OCI-LY7 (cell line): ENCODE measurements around the gene OAS3. TPM values are rescaled to one million over a fixed set of nuclear protein-coding genes. Genes with fewer than 3 reads are reported as not detected.

Experiments
- BruUV-seq: library from RNA; stranded (reverse); fragments of 400-500 nt; replicated peaks from 2 replicates; lab custom pipeline; 2021; lab: Mats Ljungman, UMichigan
- CTCF ChIA-PET: fragments of 300-600 bp; sonication (Branson Sonifier 250); formaldehyde crosslinking; loops from one replicate; lab custom pipeline; 2022; ENCODE audit warnings: antibody characterized with exemption; ENCODE audit not compliant: unreplicated experiment; lab: Charles Lee
- POLR2A ChIA-PET: fragments of 300-600 bp; sonication (Branson Sonifier 250); formaldehyde crosslinking; loops from one replicate; lab custom pipeline; 2022; ENCODE audit warnings: antibody characterized with exemption; lab: Charles Lee
- DNase-seq: peaks from one replicate; pipeline ENCODE4 v3.0.0-alpha.2; 2015; ENCODE audit warnings: low spot score
- H2AFZ ChIP-seq: fragments of 200-600 bp; sonication (generic), shearing (Covaris generic); 2 replicates; pipeline ENCODE4 v1.6.1; 2014; ENCODE audit warnings: mild to moderate bottlenecking, antibody characterized with exemption, low read length, moderate library complexity
- H3K27ac ChIP-seq: fragments of 200-600 bp; sonication (generic); 2 replicates; pipeline ENCODE4 v1.5.1; 2014; ENCODE audit warnings: mixed run types, low read depth, mild to moderate bottlenecking, moderate library complexity, low read length, inconsistent platforms; ENCODE audit not compliant: poor library complexity, severe bottlenecking
- H3K36me3 ChIP-seq: fragments of 200-600 bp; sonication (generic); 2 replicates; pipeline ENCODE4 v1.6.1; 2014; ENCODE audit warnings: mild to moderate bottlenecking, antibody characterized with exemption, low read length, moderate library complexity, mixed read lengths; ENCODE audit not compliant: insufficient read depth
- H3K4me1 ChIP-seq: fragments of 200-600 bp; sonication (generic); 2 replicates; pipeline ENCODE4 v1.5.1; 2014; ENCODE audit warnings: mild to moderate bottlenecking, low read length; ENCODE audit not compliant: insufficient read depth, poor library complexity, severe bottlenecking
- H3K4me2 ChIP-seq: fragments of 200-600 bp; sonication (generic); 2 replicates; pipeline ENCODE4 v1.6.1; 2014; ENCODE audit warnings: mild to moderate bottlenecking, low read length
- H3K4me3 ChIP-seq: fragments of 200-600 bp; sonication (generic); 2 replicates; pipeline ENCODE4 v1.5.1; 2014; ENCODE audit warnings: mild to moderate bottlenecking, low read depth, low read length; ENCODE audit not compliant: poor library complexity, severe bottlenecking
- H3K79me2 ChIP-seq: fragments of 200-600 bp; sonication (generic); 2 replicates; pipeline ENCODE4 v1.6.1; 2016; ENCODE audit warnings: low read depth, mild to moderate bottlenecking, low read length, moderate library complexity, mixed read lengths; ENCODE audit not compliant: insufficient read depth
- H3K9me2 ChIP-seq: fragments of 200-600 bp; sonication (generic); 2 replicates; pipeline ENCODE4 v1.6.1; 2016; ENCODE audit warnings: mild to moderate bottlenecking, low read length, mixed read lengths; ENCODE audit not compliant: insufficient read depth
- H3K9me3 ChIP-seq: fragments of 200-600 bp; sonication (generic); 2 replicates; pipeline ENCODE4 v1.6.1; 2014; ENCODE audit warnings: mild to moderate bottlenecking, mixed run types, low read length, mixed read lengths
- H4K20me1 ChIP-seq: fragments of 200-600 bp; sonication (generic); 2 replicates; pipeline ENCODE4 v1.6.1; 2014; ENCODE audit warnings: mild to moderate bottlenecking, antibody characterized with exemption, low read length, moderate library complexity, mixed read lengths; ENCODE audit not compliant: insufficient read depth
- CTCF ChIP-seq: fragments of 200-600 bp; sonication (generic); conservative IDR thresholded peaks from 2 replicates; pipeline ENCODE4 v1.5.1; 2014; ENCODE audit warnings: mild to moderate bottlenecking, antibody characterized with exemption, low read length, moderate library complexity, mixed read lengths
- EZH2phosphoT487 ChIP-seq: fragments of 200-600 bp; sonication (generic); IDR thresholded peaks from 2 replicates; pipeline ENCODE4 v1.6.1; 2018; ENCODE audit warnings: low read depth, borderline replicate concordance, mild to moderate bottlenecking, mixed run types, antibody characterized with exemption, low read length, moderate library complexity, mixed read lengths
- intact Hi-C: fragments of 100-400 bp; cut with micrococcal nuclease; formaldehyde crosslinking; loops from one replicate; pipeline ENCODE4 v1.10.0; 2022; ENCODE audit not compliant: unreplicated experiment
- total RNA-seq, 2 experiments: library from RNA; depleted of rRNA in 1 of 2; stranded (reverse); fragments of >200 nt in 1 of 2; shearing (Covaris generic) in 1 of 2; gene quantifications; 2 replicates each; pipeline ENCODE4 v1.2.3, GENCODE V29; 2014 to 2022

OAS3 gene
- total RNA-seq, 2 experiments from 2014 or later = 0.79 to 9.2 TPM

- no peak for DNase-seq
- intact Hi-C loops = no loop called here
- Histone ChIP-seq H3K9me2 (no peaks in the 10 kb centered on the region), H3K4me1 (peaks cover 8% of the 10 kb centered on the region), H3K4me2 (no peak overlapping the region), H4K20me1 (no peaks in the 10 kb centered on the region), H3K9me3 (no peaks in the 10 kb centered on the region), H3K4me3 (no peak overlapping the region), H2AFZ (no peak overlapping the region), H3K27ac (no peak overlapping the region), H3K36me3 (no peaks in the 10 kb centered on the region), H3K79me2 (no peaks in the 10 kb centered on the region)
- ChIA-PET CTCF (no interaction called here), POLR2A (no interaction called here)
- TF ChIP-seq CTCF (no peak), EZH2phosphoT487 (no peak)
- BruUV-seq = no TSS peak
Measured at GRCh38 chr12:112969547-112970306, 31.5 kb downstream of the OAS3 start.

DNA sequence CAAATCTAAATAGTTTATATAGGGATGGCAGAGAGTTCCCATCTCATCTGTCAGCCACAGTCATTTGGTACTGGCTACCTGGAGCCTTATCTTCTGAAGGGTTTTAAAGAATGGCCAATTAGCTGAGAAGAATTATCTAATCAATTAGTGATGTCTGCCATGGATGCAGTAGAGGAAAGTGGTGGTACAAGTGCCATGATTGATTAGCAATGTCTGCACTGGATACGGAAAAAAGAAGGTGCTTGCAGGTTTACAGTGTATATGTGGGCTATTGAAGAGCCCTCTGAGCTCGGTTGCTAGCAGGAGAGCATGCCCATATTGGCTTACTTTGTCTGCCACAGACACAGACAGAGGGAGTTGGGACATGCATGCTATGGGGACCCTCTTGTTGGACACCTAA, 32.1 kb downstream of the OAS3 start:
- Histone ChIP-seq H3K4me3 (no peak overlapping the region), H3K27ac (no peak overlapping the region), H3K9me2 (no peaks in the 10 kb centered on the region), H3K9me3 (no peaks in the 10 kb centered on the region), H4K20me1 (no peaks in the 10 kb centered on the region), H2AFZ (no peak overlapping the region), H3K4me1 (peaks cover 8% of the 10 kb centered on the region), H3K36me3 (no peaks in the 10 kb centered on the region), H3K79me2 (no peaks in the 10 kb centered on the region), H3K4me2 (no peak overlapping the region)
- intact Hi-C loops = no loop called here
- TF ChIP-seq CTCF = no peak
- TF ChIP-seq EZH2phosphoT487 = no peak
- CTCF ChIA-PET = no interaction called here
- POLR2A ChIA-PET = no interaction called here
- BruUV-seq = no TSS peak
- no peak for DNase-seq

- Histone ChIP-seq H4K20me1 (no peaks in the 10 kb centered on the region), H3K4me3 (no peak overlapping the region), H2AFZ (no peak overlapping the region), H3K9me2 (no peaks in the 10 kb centered on the region), H3K36me3 (no peaks in the 10 kb centered on the region), H3K4me1 (peaks cover 8% of the 10 kb centered on the region), H3K79me2 (no peaks in the 10 kb centered on the region), H3K4me2 (no peak overlapping the region), H3K9me3 (no peaks in the 10 kb centered on the region), H3K27ac (no peak overlapping the region)
- TF ChIP-seq CTCF (no peak), EZH2phosphoT487 (no peak)
- intact Hi-C loops = no loop called here
- POLR2A ChIA-PET = no interaction called here
- DNase-seq = no peak
- CTCF ChIA-PET = no interaction called here
- BruUV-seq = no TSS peak
Measured at GRCh38 chr12:112971248-112971647, 33.0 kb downstream of the OAS3 start.
